CD4-positive, alpha-beta memory T cell (primary cell): Measurements from ENCODE around the gene MOV10. TPM values are rescaled to one million over a fixed set of nuclear protein-coding genes. Genes with fewer than 3 reads are reported as not detected.

Experiments
- CTCF ChIA-PET: fragments of 350-600 bp; sonication (Branson Sonifier 250); formaldehyde crosslinking; loops from one replicate; lab custom pipeline; 2021; ENCODE audit warnings: inconsistent platforms; ENCODE audit not compliant: partially characterized antibody; lab: Charles Lee
- POLR2A ChIA-PET: fragments of 350-600 bp; sonication (Branson Sonifier 250); formaldehyde crosslinking; loops from one replicate; lab custom pipeline; 2021; ENCODE audit not compliant: partially characterized antibody; lab: Charles Lee
- DNase-seq, 5 donors: peaks; one replicate each; pipeline versions ENCODE4 v3.0.0 to v3.0.0-alpha.2; 2020 to 2022; ENCODE audit warnings: mixed read lengths in 1 of 5
- H3K27ac ChIP-seq: one replicate; pipeline ENCODE4 v1.7.0; 2013; ENCODE audit warnings: low read depth, low read length
- H3K27me3 ChIP-seq: 2 replicates; pipeline ENCODE4 v1.7.0; 2013; ENCODE audit warnings: mild to moderate bottlenecking, low read length, moderate library complexity; ENCODE audit not compliant: insufficient read depth
- H3K36me3 ChIP-seq: 2 replicates; pipeline ENCODE4 v1.7.0; 2013; ENCODE audit warnings: mild to moderate bottlenecking, low read length, moderate library complexity; ENCODE audit not compliant: insufficient read depth
- H3K4me1 ChIP-seq: 2 replicates; pipeline ENCODE4 v1.7.0; 2013; ENCODE audit warnings: mild to moderate bottlenecking, low read length, moderate library complexity; ENCODE audit not compliant: insufficient read depth
- H3K4me3 ChIP-seq, 2 donors: one replicate each; pipeline ENCODE4 v1.7.0; 2013; ENCODE audit warnings: low read length in 2 of 2, mild to moderate bottlenecking in 1 of 2
- H3K9me3 ChIP-seq, 2 donors: one replicate each; pipeline ENCODE4 v1.7.0; 2013; ENCODE audit warnings: low read length in 2 of 2, control low read depth in 1 of 2; ENCODE audit not compliant: control insufficient read depth in 1 of 2
- H3K27ac Mint-ChIP-seq, 7 donors: one replicate each; pipeline ENCODE4 v1.8.0; 2020 to 2021; ENCODE audit warnings: mixed read lengths in 7 of 7, mild to moderate bottlenecking in 6 of 7, inconsistent platforms in 3 of 7, moderate library complexity in 3 of 7
- H3K27me3 Mint-ChIP-seq, 2 donors: one replicate each; pipeline ENCODE4 v1.8.0; 2020 to 2021; ENCODE audit warnings: mixed read lengths in 2 of 2
- H3K36me3 Mint-ChIP-seq, 2 donors: one replicate each; pipeline ENCODE4 v1.8.0; 2020 to 2021; ENCODE audit warnings: mixed read lengths in 2 of 2, inconsistent platforms in 1 of 2, mild to moderate bottlenecking in 1 of 2
- H3K4me1 Mint-ChIP-seq, 4 donors: one replicate each; pipeline ENCODE4 v1.8.0; 2020 to 2021; ENCODE audit warnings: mixed read lengths in 4 of 4, mild to moderate bottlenecking in 1 of 4
- H3K4me3 Mint-ChIP-seq, 8 donors: one replicate each; pipeline ENCODE4 v1.8.0; 2020 to 2021; ENCODE audit warnings: mixed read lengths in 8 of 8, mild to moderate bottlenecking in 7 of 8, moderate library complexity in 6 of 8, inconsistent platforms in 3 of 8
- H3K9me3 Mint-ChIP-seq, 8 donors: one replicate each; pipeline ENCODE4 v1.8.0; 2020 to 2021; ENCODE audit warnings: mixed read lengths in 8 of 8, mild to moderate bottlenecking in 5 of 8, inconsistent platforms in 3 of 8, moderate library complexity in 1 of 8
- intact Hi-C: fragments of 100-400 bp; cut with micrococcal nuclease; formaldehyde crosslinking; loops from one replicate; pipeline ENCODE4 v1.15.1; 2023
- polyA plus RNA-seq, 2 donors: library from polyadenylated mRNA; unstranded; fragments of 300-500 nt; fragmentation: Illumina TruSeq; gene quantifications; one replicate each; pipeline ENCODE4 v1.2.3, GENCODE V29; 2021
- total RNA-seq, 2 experiments: library from RNA; stranded (reverse); gene quantifications; one replicate each; pipeline ENCODE4 v1.2.3, GENCODE V29; 2021

MOV10 gene
- total and polyA plus RNA-seq, 4 experiments from 2014 or later, result 21.8 to 96.1 (median 67.1) TPM

- Mint-ChIP-seq H3K4me1 (peaks cover 12 to 29% (median 19%) of the 10 kb centered on the region in 4 donors), H3K27me3 (peaks cover 0 to 2% of the 10 kb centered on the region in 2 donors), H3K4me3 (peak within 1 kb of the TSS; percentile 81 to 96 (median 93)), H3K27ac (peak within 1 kb of the TSS; percentile 81 to 96 (median 93)), H3K9me3 (no peaks in the 10 kb centered on the region), H3K36me3 (no peaks in the 10 kb centered on the region)
- Histone ChIP-seq H3K4me3 (peak within 1 kb of the TSS; percentile 58 to 72), H3K4me1 (peaks cover 22% of the 10 kb centered on the region), H3K27ac (peak within 1 kb of the TSS; percentile 43), H3K27me3 (peaks cover 8% of the 10 kb centered on the region), H3K36me3 (no peaks in the 10 kb centered on the region), H3K9me3 (no peaks in the 10 kb centered on the region)
- intact Hi-C loops, result loop anchor here (1.0 to 5.0 kb wide), 10 partner anchors 41 to 1097 kb away; partner anchors contain the start of genes LRIG2, MAGI3, MOV10 and RSBN1
- CTCF ChIA-PET, result interaction anchor here (0.6 to 6.8 kb wide), 51 partner anchors 7 to 1237 kb away, joined by 3 to 66 read pairs (median 4); partner anchors contain the start of genes CTTNBP2NL, LRIG2, MOV10 and RHOC
- POLR2A ChIA-PET, result interaction anchor here (0.7 to 3.8 kb wide), 17 partner anchors 13 to 1213 kb away, joined by 3 to 44 read pairs (median 4); partner anchors contain the start of genes CAPZA1, HIPK1, LRIG2 and MOV10
- DNase-seq, result peak; percentile 96 to 97 (median 97)
These were observed 41.0 kb downstream of the MOV10 start, which contains the start of gene PPM1J for GRCh38 chr1:112715264-112716053. Gene PPM1J (minus strand): TSS chr1:112715332. CDS start chr1:112715301, 31 bp downstream.

- intact Hi-C loops, result loop anchor here (1.0 to 5.0 kb wide), 7 partner anchors 88 to 962 kb away; partner anchors contain the start of genes LRIG2 and MAGI3
- H3K27me3 ChIP-seq, result peaks cover 11% of the 10 kb centered on the region
- ChIA-PET POLR2A (interaction anchor here (0.7 to 3.8 kb wide), 10 partner anchors 14 to 1213 kb away, joined by 3 to 44 read pairs (median 8); partner anchors contain the start of genes CAPZA1, HIPK1, LRIG2 and MOV10), CTCF (interaction anchor here (0.7 to 6.8 kb wide), 48 partner anchors 8 to 1236 kb away, joined by 3 to 66 read pairs (median 4); partner anchors contain the start of genes CTTNBP2NL, LRIG2, MOV10 and RHOC)
- Mint-ChIP-seq H3K27me3 (peaks cover 0 to 1% of the 10 kb centered on the region in 2 donors), H3K36me3 (no peaks in the 10 kb centered on the region), H3K9me3 (no peaks in the 10 kb centered on the region), H3K27ac (peak overlapping the region; percentile 66 to 96 (median 93)), H3K4me1 (peaks cover 12 to 29% (median 19%) of the 10 kb centered on the region in 4 donors), H3K4me3 (peak overlapping the region; percentile 81 to 96 (median 93))
- H3K4me3 ChIP-seq, result peak overlapping the region; percentile 58 to 72
- peaks cover 22% of the 10 kb centered on the region for H3K4me1 ChIP-seq
- H3K27ac ChIP-seq, result peak overlapping the region; percentile 43
- no peaks in the 10 kb centered on the region for H3K9me3 ChIP-seq
- DNase-seq, result peak; percentile 72 to 80 (median 76)
- no peaks in the 10 kb centered on the region for H3K36me3 ChIP-seq
These were observed 41.8 kb downstream of the MOV10 start for GRCh38 chr1:112716133-112716720.

GRCh38 chr1:112717263-112717873, 42.9 kb downstream of the MOV10 start:
- Histone ChIP-seq H3K36me3 (no peaks in the 10 kb centered on the region), H3K27me3 (peaks cover 11% of the 10 kb centered on the region), H3K27ac (no peak overlapping the region), H3K4me3 (no peak overlapping the region), H3K4me1 (peaks cover 22% of the 10 kb centered on the region), H3K9me3 (no peaks in the 10 kb centered on the region)
- Mint-ChIP-seq H3K4me1 (peaks cover 12 to 29% (median 19%) of the 10 kb centered on the region in 4 donors), H3K27ac (peak overlapping the region in 2 of 7 donors; percentile 25 to 82), H3K9me3 (no peaks in the 10 kb centered on the region), H3K4me3 (peak overlapping the region in 1 of 8 donors; percentile 57), H3K36me3 (no peaks in the 10 kb centered on the region), H3K27me3 (peaks cover 2 to 5% of the 10 kb centered on the region in 2 donors)
- DNase-seq, result no peak
- POLR2A ChIA-PET, result interaction anchor here (3.8 kb wide), 1 partner anchor 356 kb away, joined by 31 read pairs; the partner anchor contains the start of gene LRIG2
- CTCF ChIA-PET, result interaction anchor here (0.6 to 6.8 kb wide), 24 partner anchors 9 to 962 kb away, joined by 3 to 66 read pairs (median 8); partner anchors contain the start of genes LRIG2, MOV10, RHOC and SLC16A1
- intact Hi-C loops, result loop anchor here (2.0 to 5.0 kb wide), 2 partner anchors 355 to 675 kb away; partner anchors contain the start of genes LRIG2 and MAGI3

DNA sequence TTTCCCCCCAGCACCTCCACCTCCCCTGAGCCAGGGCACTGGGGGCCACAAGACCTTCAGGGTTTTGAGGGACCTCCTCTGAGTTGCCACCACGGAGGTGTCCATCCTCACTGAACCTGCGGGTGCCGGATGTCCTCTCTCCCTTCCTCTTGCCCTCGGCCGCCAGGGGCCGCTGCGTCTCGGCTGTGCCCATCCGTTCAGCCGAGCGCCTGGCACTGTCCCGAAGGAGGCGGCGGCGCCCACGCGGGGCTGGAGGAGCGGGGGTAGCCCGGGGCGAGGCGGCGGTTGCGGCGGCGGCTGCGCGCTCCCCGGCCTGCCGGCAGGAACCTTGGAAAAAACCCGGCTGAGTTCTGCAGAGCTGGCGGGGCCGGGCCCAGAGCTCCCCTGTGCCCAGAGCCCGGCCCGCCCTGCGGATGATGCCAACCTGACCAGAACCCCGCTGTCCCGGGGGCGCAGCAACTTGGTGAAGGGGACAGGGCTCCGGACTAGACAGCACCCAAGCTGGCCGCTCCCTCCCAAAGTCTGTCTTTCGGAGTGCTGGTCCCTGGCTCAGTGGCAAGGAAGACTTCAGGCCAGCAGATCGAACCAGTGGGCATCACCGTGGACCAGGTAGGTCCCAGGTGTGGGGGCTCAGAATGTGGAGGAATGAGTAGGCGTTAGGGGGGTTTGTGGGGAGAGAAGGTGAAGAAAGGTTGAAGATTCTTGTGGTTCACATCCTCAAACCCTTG, 44.4 kb downstream of the MOV10 start:
- no peaks in the 10 kb centered on the region for H3K36me3 ChIP-seq
- Mint-ChIP-seq H3K4me3 (peak overlapping the region in 3 of 8 donors; percentile 62 to 83 (median 70)), H3K36me3 (no peaks in the 10 kb centered on the region), H3K4me1 (peaks cover 15 to 39% (median 26%) of the 10 kb centered on the region in 4 donors), H3K27me3 (peaks cover 7% of the 10 kb centered on the region in 2 donors), H3K27ac (peak overlapping the region in 1 of 7 donors; percentile 42), H3K9me3 (no peaks in the 10 kb centered on the region)
- DNase-seq, result peak; percentile 62 to 68 (median 65)
- H3K4me3 ChIP-seq, result no peak overlapping the region
- H3K27ac ChIP-seq, result no peak overlapping the region
- CTCF ChIA-PET, result interaction anchor here (0.6 to 6.8 kb wide), 22 partner anchors 7 to 1031 kb away, joined by 3 to 66 read pairs (median 4); partner anchors contain the start of genes LRIG2 and RHOC
- H3K9me3 ChIP-seq, result no peaks in the 10 kb centered on the region
- POLR2A ChIA-PET, result no interaction called here
- H3K27me3 ChIP-seq, result peaks cover 11% of the 10 kb centered on the region
- H3K4me1 ChIP-seq, result peaks cover 26% of the 10 kb centered on the region
- intact Hi-C loops, result loop anchor here (5.0 kb wide), 1 partner anchor 673 kb away; the partner anchor contains the start of gene MAGI3

DNA sequence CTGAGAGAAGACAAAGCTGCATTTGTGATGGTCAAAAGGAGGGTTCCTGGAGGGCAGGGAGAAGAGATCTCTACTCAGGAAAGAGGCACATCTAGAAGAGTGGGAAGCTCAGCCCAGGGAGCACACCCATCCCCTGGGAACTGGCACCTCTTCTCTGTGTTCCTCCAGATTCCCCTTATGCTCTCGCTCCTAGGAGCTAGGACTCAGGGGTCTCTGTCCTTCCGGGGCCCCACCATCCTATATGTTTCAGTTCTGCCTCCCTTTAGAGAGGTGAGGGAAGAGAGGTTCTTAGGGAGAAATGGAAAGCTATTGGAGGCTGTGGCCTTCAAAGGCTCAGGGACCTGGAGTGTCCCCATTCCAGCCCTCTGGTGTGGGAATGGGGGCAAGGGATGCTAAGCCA, 45.2 kb downstream of the MOV10 start:
- Histone ChIP-seq H3K4me1 (peaks cover 17% of the 10 kb centered on the region), H3K9me3 (no peaks in the 10 kb centered on the region), H3K27me3 (peaks cover 8% of the 10 kb centered on the region), H3K4me3 (no peak overlapping the region), H3K27ac (no peak overlapping the region), H3K36me3 (no peaks in the 10 kb centered on the region)
- DNase-seq, result no peak
- H3K9me3 Mint-ChIP-seq, result no peaks in the 10 kb centered on the region
- intact Hi-C loops, result loop anchor here (5.0 kb wide), 1 partner anchor 673 kb away; the partner anchor contains the start of gene MAGI3
- H3K4me1 Mint-ChIP-seq, result peaks cover 13 to 35% (median 23%) of the 10 kb centered on the region in 4 donors
- no peak overlapping the region for H3K4me3 Mint-ChIP-seq
- POLR2A ChIA-PET, result no interaction called here
- H3K36me3 Mint-ChIP-seq, result no peaks in the 10 kb centered on the region
- no peak overlapping the region for H3K27ac Mint-ChIP-seq
- H3K27me3 Mint-ChIP-seq, result peaks cover 7% of the 10 kb centered on the region in 2 donors
- CTCF ChIA-PET, result interaction anchor here (0.9 to 6.8 kb wide), 10 partner anchors 8 to 353 kb away, joined by 3 to 66 read pairs (median 6); partner anchors contain the start of genes LRIG2 and RHOC

DNA sequence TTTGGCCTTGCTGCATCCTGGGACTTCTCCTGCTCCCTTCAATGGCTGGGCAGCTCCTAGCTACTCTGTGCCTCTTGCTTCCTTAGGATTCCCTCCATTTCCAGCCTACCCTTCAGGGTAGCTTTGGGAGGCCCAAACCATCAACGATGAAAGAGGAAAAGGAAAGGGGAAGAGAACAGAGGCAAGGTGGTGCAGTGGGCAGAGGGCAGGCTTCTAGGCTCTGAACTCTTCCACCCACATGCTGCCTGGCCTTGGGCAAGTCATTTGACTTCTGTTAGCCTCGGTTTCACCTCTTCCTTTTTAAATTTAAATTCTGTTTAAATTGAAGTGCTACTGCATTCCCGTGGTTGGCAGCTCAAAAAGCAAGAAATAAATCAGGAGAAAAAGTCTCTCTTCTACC, 46.3 kb downstream of the MOV10 start:
- no peaks in the 10 kb centered on the region for H3K9me3 Mint-ChIP-seq
- H3K27ac Mint-ChIP-seq, result no peak overlapping the region
- Histone ChIP-seq H3K27me3 (peaks cover 8% of the 10 kb centered on the region), H3K4me3 (no peak overlapping the region), H3K9me3 (no peaks in the 10 kb centered on the region), H3K4me1 (peaks cover 11% of the 10 kb centered on the region), H3K36me3 (no peaks in the 10 kb centered on the region), H3K27ac (no peak overlapping the region)
- no peaks in the 10 kb centered on the region for H3K36me3 Mint-ChIP-seq
- ChIA-PET CTCF (interaction anchor here (0.8 to 6.8 kb wide), 8 partner anchors 9 to 391 kb away, joined by 3 to 66 read pairs (median 4); partner anchors contain the start of genes LRIG2 and RHOC), POLR2A (no interaction called here)
- no peak for DNase-seq
- H3K4me3 Mint-ChIP-seq, result no peak overlapping the region
- H3K4me1 Mint-ChIP-seq, result peaks cover 10 to 29% (median 21%) of the 10 kb centered on the region in 4 donors
- intact Hi-C loops, result no loop called here
- H3K27me3 Mint-ChIP-seq, result peaks cover 7% of the 10 kb centered on the region in 2 donors
